Activated T-helper 2 cell treated with anti-CD3 and anti-CD28 coated beads, Interferon-gamma antibody, Interleukin-2, Interleukin-4, amounts not matched to agents 10 μg/mL and 5 μg/mL and 100 μg/mL, durations not matched to agents 14 hours and 24 hours and 36 hours (primary cell): ENCODE measurements around the gene TMEM50B. TPM values are rescaled to one million over a fixed set of nuclear protein-coding genes. Genes with fewer than 3 reads are reported as not detected.

ENCODE experiments used
- DNase-seq: peaks from one replicate; pipeline ENCODE4 v3.0.0; 2021; ENCODE audit warnings: low spot score
- H3K27ac Mint-ChIP-seq: one replicate; pipeline ENCODE4 v1.8.0; 2021; ENCODE audit warnings: mixed read lengths
- H3K27me3 Mint-ChIP-seq: one replicate; pipeline ENCODE4 v1.8.0; 2021; ENCODE audit warnings: low read depth, mixed read lengths
- H3K36me3 Mint-ChIP-seq: one replicate; pipeline ENCODE4 v1.8.0; 2021; ENCODE audit warnings: low read depth, mixed read lengths
- H3K4me1 Mint-ChIP-seq: one replicate; pipeline ENCODE4 v1.8.0; 2021; ENCODE audit warnings: low read depth, mixed read lengths
- H3K4me3 Mint-ChIP-seq: one replicate; pipeline ENCODE4 v1.8.0; 2021; ENCODE audit warnings: low read depth, mild to moderate bottlenecking, moderate library complexity, mixed read lengths
- H3K9me3 Mint-ChIP-seq: one replicate; pipeline ENCODE4 v1.8.0; 2021; ENCODE audit warnings: mixed read lengths
- intact Hi-C: fragments of 100-400 bp; cut with micrococcal nuclease; formaldehyde crosslinking; loops from one replicate; pipeline ENCODE4 v1.15.1; 2023
- total RNA-seq: library from RNA; stranded (reverse); gene quantifications from 2 replicates; pipeline ENCODE4 v1.2.3, GENCODE V29; 2022

The TMEM50B gene
- total RNA-seq, 1 donor from 2014 or later: 16.5 TPM

- Mint-ChIP-seq H3K4me1 (peaks cover 29% of the 10 kb centered on the region), H3K9me3 (no peaks in the 10 kb centered on the region), H3K4me3 (peak overlapping the region; percentile 27), H3K27me3 (no peaks in the 10 kb centered on the region), H3K27ac (peak overlapping the region; percentile 82), H3K36me3 (peaks cover 62% of the 10 kb centered on the region)
- intact Hi-C loops: loop anchor here (1.0 to 2.0 kb wide), 5 partner anchors 29 to 168 kb away; partner anchors contain the start of genes IFNAR1 and IL10RB
- peak; percentile 16 for DNase-seq
Measured at GRCh38 chr21:33434770-33435360, 44.9 kb downstream of the TMEM50B start.

- intact Hi-C loops: loop anchor here (1.0 to 2.0 kb wide), 5 partner anchors 27 to 167 kb away; partner anchors contain the start of genes IFNAR1 and IL10RB
- H3K4me1 Mint-ChIP-seq: peaks cover 29% of the 10 kb centered on the region
- DNase-seq: no peak
- no peaks in the 10 kb centered on the region for H3K9me3 Mint-ChIP-seq
- H3K27ac Mint-ChIP-seq: peak overlapping the region; percentile 44
- no peaks in the 10 kb centered on the region for H3K27me3 Mint-ChIP-seq
- H3K4me3 Mint-ChIP-seq: peak overlapping the region; percentile 15
- peaks cover 70% of the 10 kb centered on the region for H3K36me3 Mint-ChIP-seq
Measured at GRCh38 chr21:33433425-33434114, 46.2 kb downstream of the TMEM50B start.

- Mint-ChIP-seq H3K27ac (no peak overlapping the region), H3K27me3 (no peaks in the 10 kb centered on the region), H3K4me3 (no peak overlapping the region), H3K9me3 (no peaks in the 10 kb centered on the region), H3K4me1 (peaks cover 29% of the 10 kb centered on the region), H3K36me3 (peaks cover 70% of the 10 kb centered on the region)
- no peak for DNase-seq
- intact Hi-C loops: no loop called here
Measured at GRCh38 chr21:33433001-33433400, 46.8 kb downstream of the TMEM50B start.

- DNase-seq: no peak
- H3K4me3 Mint-ChIP-seq: no peak overlapping the region
Measured at GRCh38 chr21:33432496-33432895, 47.3 kb downstream of the TMEM50B start.

GRCh38 chr21:33430858-33431257, 48.9 kb downstream of the TMEM50B start:
- Mint-ChIP-seq H3K36me3 (peaks cover 58% of the 10 kb centered on the region), H3K4me3 (no peak overlapping the region), H3K9me3 (no peaks in the 10 kb centered on the region), H3K27ac (no peak overlapping the region), H3K4me1 (peaks cover 26% of the 10 kb centered on the region), H3K27me3 (no peaks in the 10 kb centered on the region)
- DNase-seq: no peak
- intact Hi-C loops: no loop called here

More at GRCh38 chr21:33432496-33432895, 47.3 kb downstream of the TMEM50B start:
- Mint-ChIP-seq H3K27me3 (no peaks in the 10 kb centered on the region), H3K27ac (no peak overlapping the region), H3K9me3 (no peaks in the 10 kb centered on the region), H3K36me3 (peaks cover 66% of the 10 kb centered on the region), H3K4me1 (peaks cover 29% of the 10 kb centered on the region)
- intact Hi-C loops: no loop called here

- no peak for DNase-seq
- H3K4me3 Mint-ChIP-seq: no peak overlapping the region
- no peak overlapping the region for H3K27ac Mint-ChIP-seq
- peaks cover 9% of the 10 kb centered on the region for H3K4me1 Mint-ChIP-seq
- H3K9me3 Mint-ChIP-seq: no peaks in the 10 kb centered on the region
- H3K36me3 Mint-ChIP-seq: peaks cover 57% of the 10 kb centered on the region
- intact Hi-C loops: no loop called here
- H3K27me3 Mint-ChIP-seq: no peaks in the 10 kb centered on the region
Measured at GRCh38 chr21:33428669-33429068, 51.1 kb downstream of the TMEM50B start.

GRCh38 chr21:33427051-33427450, 52.7 kb downstream of the TMEM50B start:
- Mint-ChIP-seq H3K4me3 (no peak overlapping the region), H3K4me1 (no peaks in the 10 kb centered on the region), H3K27me3 (no peaks in the 10 kb centered on the region), H3K9me3 (no peaks in the 10 kb centered on the region), H3K27ac (no peak overlapping the region), H3K36me3 (peaks cover 46% of the 10 kb centered on the region)
- DNase-seq: no peak
- intact Hi-C loops: no loop called here

GRCh38 chr21:33425825-33426224, 53.9 kb downstream of the TMEM50B start:
- no peaks in the 10 kb centered on the region for H3K9me3 Mint-ChIP-seq
- H3K27ac Mint-ChIP-seq: no peak overlapping the region
- no peak for DNase-seq
- no peaks in the 10 kb centered on the region for H3K4me1 Mint-ChIP-seq
- peaks cover 48% of the 10 kb centered on the region for H3K36me3 Mint-ChIP-seq
- intact Hi-C loops: no loop called here
- H3K4me3 Mint-ChIP-seq: no peak overlapping the region
- no peaks in the 10 kb centered on the region for H3K27me3 Mint-ChIP-seq

- Mint-ChIP-seq H3K4me3 (no peak overlapping the region), H3K4me1 (no peaks in the 10 kb centered on the region), H3K36me3 (peaks cover 50% of the 10 kb centered on the region), H3K9me3 (no peaks in the 10 kb centered on the region), H3K27ac (no peak overlapping the region), H3K27me3 (no peaks in the 10 kb centered on the region)
- no peak for DNase-seq
- intact Hi-C loops: no loop called here
Measured at GRCh38 chr21:33424214-33424613, 55.6 kb downstream of the TMEM50B start.

GRCh38 chr21:33421713-33422393, 57.9 kb downstream of the TMEM50B start:
- intact Hi-C loops: no loop called here
- Mint-ChIP-seq H3K4me3 (no peak overlapping the region), H3K27me3 (no peaks in the 10 kb centered on the region)

GRCh38 chr21:33419538-33420123, 60.1 kb downstream of the TMEM50B start:
- Mint-ChIP-seq H3K4me1 (peaks cover 9% of the 10 kb centered on the region), H3K4me3 (no peak overlapping the region), H3K36me3 (peaks cover 64% of the 10 kb centered on the region), H3K27me3 (no peaks in the 10 kb centered on the region), H3K27ac (no peak overlapping the region), H3K9me3 (no peaks in the 10 kb centered on the region)
- DNase-seq: no peak
- intact Hi-C loops: no loop called here

More at GRCh38 chr21:33421713-33422393, 57.9 kb downstream of the TMEM50B start:
- Mint-ChIP-seq H3K27ac (no peak overlapping the region), H3K9me3 (no peaks in the 10 kb centered on the region), H3K4me1 (no peaks in the 10 kb centered on the region), H3K36me3 (peaks cover 55% of the 10 kb centered on the region)
- no peak for DNase-seq

- DNase-seq: no peak
- Mint-ChIP-seq H3K27me3 (no peaks in the 10 kb centered on the region), H3K4me3 (no peak overlapping the region), H3K9me3 (no peaks in the 10 kb centered on the region), H3K27ac (no peak overlapping the region), H3K4me1 (peaks cover 9% of the 10 kb centered on the region), H3K36me3 (peaks cover 57% of the 10 kb centered on the region)
- intact Hi-C loops: no loop called here
Measured at GRCh38 chr21:33418691-33419090, 61.1 kb downstream of the TMEM50B start.
